PC-3 (cell line): ENCODE measurements around the gene PCDHGB5. TPM values are rescaled to one million over a fixed set of nuclear protein-coding genes. Genes with fewer than 3 reads are reported as not detected.
"Not testable (repeated sequence)": the region's sequence is repeated elsewhere in the genome, so short reads cannot be mapped to it uniquely, and the experiment has no call there.

Experiments used
- ATAC-seq: fragments of 200-7000 bp; cut with Tn5 transposase; 2 replicates; pipeline ENCODE4 v1.9.1; 2020; ENCODE audit warnings: mild to moderate bottlenecking, moderate library complexity
- BruUV-seq: library from RNA; stranded (reverse); fragments of 400-500 nt; replicated peaks from 2 replicates; lab custom pipeline; 2021; lab: Mats Ljungman, UMichigan
- CTCF ChIA-PET: fragments of 300-600 bp; sonication (Branson Sonifier 250); formaldehyde crosslinking; loops from one replicate; lab custom pipeline; 2022; ENCODE audit warnings: antibody characterized with exemption; lab: Charles Lee
- POLR2A ChIA-PET: fragments of 300-600 bp; sonication (Branson Sonifier 250); formaldehyde crosslinking; loops from one replicate; lab custom pipeline; 2022; ENCODE audit warnings: antibody characterized with exemption; ENCODE audit not compliant: unreplicated experiment; lab: Charles Lee
- DNase-seq: peaks from one replicate; pipeline ENCODE4 v3.0.0-alpha.2; 2015
- H2AFZ ChIP-seq: fragments of 300-600 bp; sonication (generic); 2 replicates; pipeline ENCODE4 v1.6.0; 2016; ENCODE audit warnings: antibody characterized with exemption, low read length
- H3F3A ChIP-seq: fragments of 300-600 bp; sonication (generic); one replicate; pipeline ENCODE4 v1.6.0; 2017; ENCODE audit warnings: antibody characterized with exemption, low read length, control low read depth, mild to moderate bottlenecking; ENCODE audit not compliant: unreplicated experiment
- H3K27ac ChIP-seq: fragments of 300-600 bp; sonication (generic); 2 replicates; pipeline ENCODE4 v1.5.1; 2016; ENCODE audit warnings: mild to moderate bottlenecking, low read length
- H3K27me3 ChIP-seq: fragments of 300-600 bp; sonication (generic); 2 replicates; pipeline ENCODE4 v1.6.1; 2016; ENCODE audit warnings: low read length, mixed read lengths
- H3K36me3 ChIP-seq: fragments of 300-600 bp; sonication (generic); 2 replicates; pipeline ENCODE4 v1.6.1; 2016; ENCODE audit warnings: low read depth, mixed run types, low read length, mixed read lengths
- H3K4me1 ChIP-seq: fragments of 300-600 bp; sonication (generic); 2 replicates; pipeline ENCODE4 v1.5.1; 2016; ENCODE audit warnings: low read length; ENCODE audit not compliant: insufficient read depth
- H3K4me2 ChIP-seq: fragments of 300-600 bp; sonication (generic); 2 replicates; pipeline ENCODE4 v1.6.0; 2016; ENCODE audit warnings: low read length
- H3K4me3 ChIP-seq: fragments of 300-600 bp; sonication (generic); 2 replicates; pipeline ENCODE4 v1.5.1; 2016; ENCODE audit warnings: mild to moderate bottlenecking, low read length, mixed read lengths
- H3K79me2 ChIP-seq: fragments of 300-600 bp; sonication (generic); 2 replicates; pipeline ENCODE4 v1.6.1; 2017; ENCODE audit warnings: low read length, mixed read lengths
- H3K9ac ChIP-seq: fragments of 300-600 bp; sonication (generic); 2 replicates; pipeline ENCODE4 v1.6.0; 2016; ENCODE audit warnings: mild to moderate bottlenecking, low read length
- H3K9me2 ChIP-seq: fragments of 300-600 bp; sonication (generic); replicated peaks from 2 replicates; pipeline ENCODE4 v1.6.1; 2016; ENCODE audit warnings: mixed run types, low read length, mixed read lengths
- H3K9me3 ChIP-seq: fragments of 300-600 bp; sonication (generic); 2 replicates; pipeline ENCODE4 v1.6.1; 2016; ENCODE audit warnings: low read length, mixed read lengths
- H4K20me1 ChIP-seq: fragments of 300-600 bp; sonication (generic); 2 replicates; pipeline ENCODE4 v1.6.1; 2016; ENCODE audit warnings: low read length, mixed read lengths
- CTCF ChIP-seq: fragments of 300-600 bp; sonication (generic); conservative IDR thresholded peaks from 2 replicates; pipeline ENCODE4 v1.5.1; 2017; ENCODE audit warnings: antibody characterized with exemption, low read depth, mild to moderate bottlenecking, low read length
- EZH2 ChIP-seq: fragments of 300-600 bp; sonication (generic); IDR thresholded peaks from one replicate; pipeline ENCODE4 v1.6.1; 2017; ENCODE audit warnings: antibody characterized with exemption, mild to moderate bottlenecking, low read length; ENCODE audit not compliant: unreplicated experiment
- EZH2phosphoT487 ChIP-seq: fragments of 300-600 bp; sonication (generic); IDR thresholded peaks from 2 replicates; pipeline ENCODE4 v1.6.1; 2018; ENCODE audit warnings: mild to moderate bottlenecking, antibody characterized with exemption, low read length, borderline replicate concordance
- intact Hi-C: fragments of 100-400 bp; cut with micrococcal nuclease; formaldehyde crosslinking; loops from 2 replicates; pipeline ENCODE4 v1.9.0; 2023
- total RNA-seq: library from RNA; depleted of rRNA; stranded (reverse); fragments of >200 nt; gene quantifications from 2 replicates; pipeline ENCODE4 v1.2.3, GENCODE V29; 2014

Gene PCDHGB5
- total RNA-seq, 1 experiment from 2014 or later, result 9.0 TPM

GRCh38 chr5:141402553-141403243 is 5.0 kb downstream of the PCDHGB5 start, which contains the start of gene PCDHGA9:
Gene PCDHGA9, plus strand, starts transcription at chr5:141402778. Its CDS starts 175 bp downstream, at chr5:141402953.
- intact Hi-C loops, result no loop called here
- BruUV-seq, result no TSS peak
- POLR2A ChIA-PET, result no interaction called here

GRCh38 chr5:141403387-141403786 is 5.6 kb downstream of the PCDHGB5 start:
- ChIA-PET CTCF (no interaction called here), POLR2A (no interaction called here)
- TF ChIP-seq CTCF (no peak), EZH2phosphoT487 (no peak), EZH2 (no peak)
- Histone ChIP-seq H2AFZ (no peak overlapping the region), H3K9me3 (peaks cover 14% of the 10 kb centered on the region; the same call in 1 of the 2 replicates), H3K4me2 (no peak overlapping the region), H4K20me1 (no peaks in the 10 kb centered on the region), H3K4me3 (no peak overlapping the region), H3K9ac (no peak overlapping the region), H3K79me2 (no peaks in the 10 kb centered on the region), H3F3A (no peaks in the 10 kb centered on the region), H3K9me2 (no peaks in the 10 kb centered on the region), H3K36me3 (peaks cover 9% of the 10 kb centered on the region; the same call in 1 of the 2 replicates), H3K27ac (no peak overlapping the region), H3K27me3 (no peaks in the 10 kb centered on the region), H3K4me1 (no peaks in the 10 kb centered on the region)
- intact Hi-C loops, result no loop called here
- no peak for ATAC-seq
- no TSS peak for BruUV-seq
- no peak for DNase-seq

More at GRCh38 chr5:141402553-141403243, 5.0 kb downstream of the PCDHGB5 start, which contains the start of gene PCDHGA9:
- H3K79me2 ChIP-seq, result no peaks in the 10 kb centered on the region
- ATAC-seq (no peak), DNase-seq (no peak)
- CTCF ChIA-PET, result no interaction called here
- H4K20me1 ChIP-seq, result no peaks in the 10 kb centered on the region
- H3K9me2 ChIP-seq, result no peaks in the 10 kb centered on the region
- no peak within 1 kb of the TSS for H3K9ac ChIP-seq
- no peak within 1 kb of the TSS for H3K27ac ChIP-seq
- H3K9me3 ChIP-seq, result peaks cover 14% of the 10 kb centered on the region; the same call in 1 of the 2 replicates
- H3K27me3 ChIP-seq, result no peaks in the 10 kb centered on the region
- H3K36me3 ChIP-seq, result peaks cover 9% of the 10 kb centered on the region; the same call in 1 of the 2 replicates
- no peak for TF ChIP-seq CTCF
- no peak for TF ChIP-seq EZH2phosphoT487
- TF ChIP-seq EZH2, result no peak
- H3K4me2 ChIP-seq, result no peak within 1 kb of the TSS
- H3K4me3 ChIP-seq, result no peak within 1 kb of the TSS
- H3K4me1 ChIP-seq, result no peaks in the 10 kb centered on the region
- H2AFZ ChIP-seq, result no peak within 1 kb of the TSS
- no peaks in the 10 kb centered on the region for H3F3A ChIP-seq

GRCh38 chr5:141407790-141408505 is 10.2 kb downstream of the PCDHGB5 start, which contains the start of gene PCDHGB6:
Gene PCDHGB6, plus strand, starts transcription at chr5:141408021. Its CDS starts 182 bp downstream, at chr5:141408203.
- H3K9me2 ChIP-seq, BruUV-seq, H3K27me3 ChIP-seq, H3K36me3 ChIP-seq, H3K79me2 ChIP-seq, POLR2A ChIA-PET, ATAC-seq, H4K20me1 ChIP-seq, H3K4me2 ChIP-seq, DNase-seq, CTCF ChIA-PET, H3K9ac ChIP-seq, H3K27ac ChIP-seq, H3K4me1 ChIP-seq, H3F3A ChIP-seq, intact Hi-C loops, H2AFZ ChIP-seq, H3K4me3 ChIP-seq: not testable (repeated sequence)
- 0 out of 2 replicates have a peak, but pooled peaks cover 11% of the 10 kb centered on the region for H3K9me3 ChIP-seq
